Stimulated activated CD4-positive, alpha-beta T cell treated with anti-CD3 and anti-CD28 coated beads, Interleukin-4, amount 100 ng/mL, for 24 hours (primary cell): ENCODE results near the gene CFAP298.

Source experiments
- DNase-seq: peaks from one replicate; pipeline ENCODE4 v3.0.0-alpha.2; 2020

CFAP298 gene

DNA sequence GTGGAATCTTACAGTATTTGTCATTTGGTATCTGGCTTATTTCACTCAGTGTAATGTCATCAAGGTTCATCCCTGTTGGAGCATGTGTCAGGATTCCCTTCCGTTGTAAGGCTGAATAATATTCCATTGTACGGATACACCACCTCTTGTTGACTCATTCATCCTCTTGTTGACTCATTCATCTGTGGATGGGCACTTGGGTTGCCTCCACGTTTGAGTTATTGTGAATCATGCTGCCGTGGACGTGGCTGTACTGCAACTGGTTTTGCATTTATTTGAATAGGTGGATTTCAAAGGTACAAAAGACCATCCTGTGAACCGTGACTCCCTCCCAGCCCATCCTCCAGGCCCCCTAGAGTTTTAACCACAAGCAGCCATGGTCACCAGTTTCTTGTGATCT is 15.0 kb downstream of the CFAP298 start:
- no peak for DNase-seq

DNA sequence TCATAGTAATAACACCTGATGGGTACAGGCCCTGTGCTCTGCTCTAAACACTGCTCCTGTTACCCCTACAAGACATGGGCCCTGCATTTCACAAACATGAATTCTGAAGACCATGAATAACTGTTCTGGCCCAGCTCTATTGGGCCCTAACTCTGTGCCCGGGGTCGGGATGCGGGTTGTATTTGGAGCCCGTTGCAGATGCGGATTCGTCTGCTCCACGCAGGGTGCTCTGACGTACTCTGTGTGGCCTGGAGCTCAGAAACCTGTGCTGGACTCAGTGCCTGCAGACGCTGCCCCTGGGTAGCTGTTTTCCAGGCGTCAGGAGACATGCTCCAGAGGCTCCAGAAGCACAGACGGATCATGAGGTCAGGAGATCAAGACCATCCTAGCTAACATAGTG is 16.7 kb downstream of the CFAP298 start:
- DNase-seq: no peak

DNA sequence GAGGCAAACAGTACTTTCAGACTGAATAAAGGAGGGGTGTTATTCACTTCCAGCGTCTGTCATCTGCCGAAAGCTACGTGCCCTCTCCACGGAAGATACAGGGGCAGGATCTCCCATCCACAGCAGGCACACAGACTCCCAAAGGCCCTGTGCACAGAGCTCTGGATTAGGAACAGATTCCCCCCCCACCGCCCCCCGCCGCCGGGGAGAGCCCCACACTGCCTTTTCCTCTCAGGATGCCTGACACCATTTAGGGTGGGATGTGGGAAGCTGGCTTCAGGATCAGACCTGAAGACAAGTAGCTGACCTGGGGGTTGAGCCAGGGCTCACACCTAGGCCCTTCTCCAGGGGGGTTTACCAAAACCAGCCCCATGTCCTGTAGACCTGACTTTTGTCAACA is 18.5 kb downstream of the CFAP298 start:
- no peak for DNase-seq

DNA sequence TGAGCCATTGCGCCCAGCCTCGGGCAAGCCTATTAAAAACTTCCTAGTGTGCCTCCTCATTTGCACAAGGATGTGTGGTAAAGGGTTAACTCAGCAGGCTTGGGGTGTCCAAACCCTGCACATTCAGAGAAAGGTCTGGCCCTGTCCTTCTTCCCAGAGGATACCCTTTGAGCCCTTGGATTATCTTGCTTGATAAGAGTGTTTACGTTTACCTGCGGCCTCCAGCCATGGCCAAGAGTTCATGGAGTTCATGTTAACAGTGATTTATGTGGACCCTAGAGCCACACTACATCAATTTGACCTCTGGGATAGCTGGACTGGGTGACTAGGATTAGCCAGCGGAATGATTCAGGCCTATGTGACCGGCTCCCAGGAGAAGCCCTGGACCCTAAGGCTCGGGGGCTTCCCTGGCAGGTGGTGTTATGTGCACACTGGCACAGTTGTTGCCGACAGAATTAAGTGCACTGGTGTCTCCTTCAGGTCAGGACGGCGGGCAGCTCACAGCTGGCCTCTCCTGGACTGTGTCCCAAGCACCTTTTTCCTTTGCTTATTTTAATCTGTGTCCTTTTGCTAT is 19.2 kb downstream of the CFAP298 start:
- no peak for DNase-seq

DNA sequence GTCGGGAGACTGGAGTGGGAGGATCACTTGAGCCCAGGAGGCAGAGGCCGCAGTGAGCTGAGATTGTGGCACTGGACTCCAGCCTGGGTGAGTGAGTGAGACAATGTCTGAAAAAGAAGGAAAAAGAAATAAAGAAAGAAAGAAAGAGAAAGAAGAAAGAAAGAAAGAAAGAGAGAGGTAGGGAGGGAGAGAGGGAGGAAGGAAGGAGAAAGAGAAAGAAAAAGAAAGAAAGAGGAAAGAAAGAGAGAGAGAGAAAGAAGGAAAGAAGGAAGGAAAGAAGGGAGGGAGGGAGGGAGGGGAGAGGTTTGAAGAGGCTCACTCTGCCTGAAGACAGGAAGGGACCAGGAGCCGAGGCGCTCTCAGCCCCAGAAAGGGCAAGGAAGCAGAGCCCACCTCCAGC is 22.0 kb downstream of the CFAP298 start:
- no peak for DNase-seq

DNA sequence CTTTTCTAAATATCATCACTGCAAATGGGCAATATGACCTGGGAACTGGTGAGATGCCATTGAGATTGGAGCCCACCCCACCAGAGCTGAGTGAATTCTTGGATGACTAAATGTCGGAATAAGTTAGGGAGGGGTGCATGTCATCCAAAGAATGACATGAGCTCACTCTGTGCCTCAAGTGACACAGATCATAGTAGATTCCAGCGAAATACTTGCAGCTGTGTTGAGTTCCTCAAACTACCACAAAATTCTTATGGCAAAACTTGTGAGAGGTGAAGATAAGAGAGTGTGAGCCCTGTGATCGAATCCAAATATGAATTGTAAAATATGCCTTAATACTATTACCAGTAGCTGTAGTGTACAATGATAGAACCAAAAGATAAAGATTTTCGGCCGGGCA is 24.5 kb downstream of the CFAP298 start:
- DNase-seq: no peak

DNA sequence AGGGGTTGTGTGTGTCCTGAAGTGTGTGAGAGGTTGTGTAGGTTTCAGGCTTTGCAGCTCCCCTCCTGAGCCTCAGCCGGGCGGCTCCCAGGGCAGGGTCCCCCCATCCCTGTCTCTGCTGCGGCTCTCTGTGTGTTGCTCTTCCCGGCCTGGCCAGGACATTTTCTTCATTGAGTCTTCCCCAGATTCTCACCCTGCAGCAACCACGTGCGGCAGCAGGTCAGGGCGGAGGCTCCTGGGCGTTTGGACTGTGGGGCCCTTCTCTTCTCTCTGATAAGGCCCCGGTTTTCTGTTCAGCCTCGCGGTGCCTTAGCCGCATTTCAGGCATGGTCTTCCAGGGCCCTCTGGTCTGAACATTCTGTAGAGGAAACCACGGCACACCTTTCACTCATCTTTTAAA is 25.1 kb downstream of the CFAP298 start:
- no peak for DNase-seq

DNA sequence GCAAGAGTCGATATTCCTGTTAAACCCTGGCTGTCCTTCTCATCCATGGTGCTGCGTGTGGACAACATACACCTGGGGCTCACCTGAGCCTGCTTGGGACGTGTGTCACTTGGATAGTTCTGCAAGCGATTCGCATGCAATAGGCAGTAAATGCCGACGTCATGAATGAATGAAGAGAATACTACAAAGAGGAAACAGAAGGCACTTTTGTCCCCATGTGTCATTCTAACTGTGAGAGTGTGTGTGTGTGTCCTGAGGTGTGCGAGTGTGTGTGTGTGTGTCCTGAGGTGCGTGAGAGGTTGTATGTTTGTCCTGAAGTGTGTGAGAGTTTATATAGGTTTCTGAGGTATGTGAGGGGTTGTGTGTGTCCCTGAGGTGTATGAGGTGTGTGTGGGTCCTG is 26.2 kb downstream of the CFAP298 start:
- no peak for DNase-seq

DNA sequence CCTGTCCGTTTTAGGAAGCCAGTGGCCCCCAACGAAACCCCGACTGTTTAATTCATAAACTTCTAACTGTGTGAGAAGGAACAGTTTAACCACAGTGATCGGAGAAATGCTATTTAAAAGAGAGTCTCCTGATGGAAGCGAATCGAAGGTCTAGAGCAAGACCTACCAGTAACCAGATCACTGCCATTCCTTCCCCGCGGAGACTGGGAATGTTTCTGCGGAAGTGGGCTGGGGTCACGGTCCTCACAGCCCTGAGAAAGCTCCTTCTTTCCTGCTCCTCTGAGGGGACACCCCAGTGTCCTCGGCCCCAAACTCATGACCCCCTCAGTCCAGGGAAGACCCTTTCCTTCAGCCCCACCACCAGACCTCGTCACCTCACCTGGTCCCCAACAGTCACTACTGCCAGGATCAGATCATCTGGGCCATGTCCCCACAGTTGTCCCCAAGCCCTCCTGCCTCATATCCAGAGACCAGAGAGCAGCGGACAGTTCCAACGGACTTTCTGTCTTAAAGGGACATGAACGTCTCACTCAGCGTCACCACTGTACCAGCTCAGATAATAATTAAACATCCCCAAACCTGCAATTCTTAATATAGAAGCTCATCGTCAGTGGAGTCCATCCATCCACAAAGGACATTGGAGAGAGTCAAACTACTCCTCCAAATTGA is 27.0 kb downstream of the CFAP298 start, which contains the start of gene TCP10L:
Gene TCP10L, minus strand, starts transcription at position 482 of the 669 bp plus-strand sequence. CDS start 1,219 bp downstream, outside the sequence.
- no peak for DNase-seq

DNA sequence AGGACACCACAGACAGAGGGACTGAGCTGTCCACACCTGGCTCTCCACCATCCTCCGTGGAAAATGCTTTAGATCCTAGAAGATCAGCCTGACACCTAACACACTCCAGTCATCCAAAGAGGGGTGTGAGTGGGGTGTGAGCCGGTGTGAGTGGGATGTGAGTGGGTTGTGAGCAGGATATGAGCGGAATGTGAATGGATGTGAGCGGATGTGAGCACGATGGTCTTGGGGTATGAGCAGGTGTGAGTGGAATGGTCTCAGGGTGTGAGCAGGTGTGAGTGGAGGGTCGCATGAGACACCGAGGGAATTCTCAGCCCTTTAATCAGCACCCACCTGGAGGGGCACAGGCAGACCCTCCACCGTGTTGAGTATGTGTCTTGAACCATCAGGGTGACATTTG is 27.7 kb downstream of the CFAP298 start:
- no peak for DNase-seq

DNA sequence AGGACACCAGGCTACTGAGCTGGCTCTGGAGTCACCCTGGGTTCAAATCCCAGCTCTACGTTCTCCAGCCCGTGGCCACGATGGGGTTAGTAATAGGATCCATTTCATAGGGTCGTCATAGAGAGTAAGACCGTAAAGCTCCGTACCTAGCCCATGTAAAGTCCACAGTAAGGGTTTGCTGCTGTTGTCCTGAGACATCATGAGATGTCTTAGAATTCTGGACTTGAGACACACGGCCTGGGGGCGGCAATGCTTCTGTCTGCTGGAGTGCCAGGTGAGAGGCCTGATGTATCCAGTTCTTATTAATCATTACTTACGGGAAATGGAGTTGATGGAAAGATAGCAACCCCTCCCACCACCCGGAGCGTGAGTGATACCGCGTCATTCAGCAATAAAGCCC is 30.4 kb downstream of the CFAP298 start:
- DNase-seq: no peak

DNA sequence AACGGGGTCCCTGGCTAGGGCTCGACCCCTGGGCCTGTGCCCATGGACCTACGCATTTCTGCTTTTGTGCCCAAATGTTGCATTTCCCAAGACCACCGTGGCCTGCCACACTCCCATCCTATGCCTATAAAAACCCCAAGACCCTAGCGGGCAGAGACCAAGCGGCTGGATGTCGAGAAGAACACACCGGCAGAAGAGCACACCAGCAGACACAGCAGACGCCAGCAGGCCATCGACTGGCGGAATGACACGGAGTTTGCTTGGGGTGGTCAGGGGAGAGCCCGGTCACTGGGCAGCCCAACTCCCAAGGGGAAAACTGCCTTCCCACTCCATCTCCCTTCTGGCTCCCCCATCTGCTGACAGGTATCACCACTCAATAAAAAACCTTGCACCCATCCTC is 31.2 kb downstream of the CFAP298 start:
- DNase-seq: no peak

DNA sequence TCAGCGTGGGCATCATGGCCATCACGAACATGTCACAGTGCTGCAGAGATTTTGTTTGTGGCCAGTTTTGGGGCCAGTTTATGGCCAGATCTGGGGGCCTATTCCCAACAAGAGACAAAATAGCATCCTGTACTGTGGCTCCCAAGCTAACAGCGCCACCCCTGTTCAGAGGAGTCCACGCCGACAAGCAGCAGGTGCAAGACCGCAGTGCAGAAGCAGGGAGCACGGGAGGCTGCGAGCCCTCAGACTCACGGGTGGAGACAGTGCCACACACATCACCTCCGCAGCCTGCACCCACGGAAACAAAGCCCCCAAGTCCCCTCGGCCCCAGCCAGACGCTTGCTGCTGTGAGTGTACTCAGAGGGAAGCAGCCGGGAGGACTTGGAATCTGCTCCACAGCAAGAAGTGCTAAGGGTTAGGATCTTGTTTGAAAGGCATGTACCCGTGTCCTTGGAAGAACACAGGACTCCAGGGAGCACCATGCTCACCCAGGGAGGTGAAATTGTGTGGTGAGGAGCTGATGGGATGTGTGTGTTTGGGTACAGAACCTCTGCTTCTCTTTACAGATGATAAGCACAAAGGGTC is 34.0 kb downstream of the CFAP298 start:
- peak; percentile 14 for DNase-seq

DNA sequence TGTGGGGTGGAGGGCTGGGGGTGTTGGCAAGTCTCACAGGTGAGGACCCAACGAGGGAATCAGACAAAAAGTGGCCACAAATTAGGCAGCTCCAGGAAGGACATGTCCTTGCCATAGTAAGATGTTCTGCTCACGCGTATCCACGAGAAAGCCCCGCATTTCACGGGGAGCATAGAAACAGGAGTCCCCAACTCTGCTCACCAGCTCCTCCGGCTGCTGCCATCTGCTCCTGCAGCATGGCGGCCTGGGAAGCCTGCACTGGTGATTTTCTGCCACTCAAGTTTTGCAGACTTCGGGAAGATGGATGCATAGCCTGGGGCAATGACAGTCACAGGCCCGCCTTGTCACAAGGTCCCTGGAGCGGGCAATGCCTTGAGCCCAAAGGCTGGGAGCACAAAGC is 36.2 kb downstream of the CFAP298 start:
- no peak for DNase-seq

DNA sequence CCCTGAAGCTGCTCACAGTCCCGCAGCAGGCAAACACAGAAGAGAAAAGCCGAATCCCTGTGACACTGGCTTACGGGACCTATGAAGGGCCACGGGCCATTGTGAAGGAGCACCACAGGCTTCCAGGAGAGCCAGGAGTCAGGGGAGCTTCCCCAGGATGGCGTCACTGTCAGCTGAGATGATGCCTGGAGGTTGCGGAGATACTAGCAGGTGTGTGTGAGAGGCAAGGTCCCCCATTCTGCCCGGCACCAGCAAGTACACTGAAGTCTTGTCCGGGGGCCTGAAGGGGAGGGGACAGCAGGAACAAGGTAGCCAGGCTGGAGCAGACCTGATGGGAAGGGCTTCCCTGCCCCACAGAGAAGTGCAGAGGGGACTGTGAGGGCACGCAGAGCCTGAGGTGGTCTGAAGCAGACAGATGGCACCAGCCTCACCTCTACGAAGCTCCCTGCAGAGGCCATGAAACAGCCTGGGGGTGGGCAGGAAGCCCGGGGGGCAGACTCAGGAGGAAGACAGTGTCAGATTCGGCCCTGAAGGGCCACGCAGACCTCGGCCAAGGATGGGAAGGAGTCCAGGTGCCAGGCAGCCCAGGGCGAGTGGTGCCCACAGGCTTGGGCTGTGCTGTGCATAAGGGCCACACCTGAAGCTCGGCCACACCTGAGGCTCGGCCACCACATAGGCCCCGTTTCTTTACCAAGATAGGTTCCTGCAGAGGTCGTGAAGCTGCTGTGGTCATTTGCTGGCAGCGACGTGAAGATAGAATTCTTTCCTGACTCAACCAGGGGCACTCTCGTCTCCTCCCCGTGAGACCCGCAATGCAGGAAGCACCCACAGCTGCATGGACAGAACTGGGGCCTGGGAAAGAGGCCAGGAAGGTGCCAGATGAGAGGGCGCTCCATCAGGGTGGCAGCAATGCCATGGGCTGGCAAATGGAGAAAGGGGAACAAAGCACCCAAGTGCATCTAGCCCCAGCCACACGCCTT is 36.9 kb downstream of the CFAP298 start:
- no peak for DNase-seq

DNA sequence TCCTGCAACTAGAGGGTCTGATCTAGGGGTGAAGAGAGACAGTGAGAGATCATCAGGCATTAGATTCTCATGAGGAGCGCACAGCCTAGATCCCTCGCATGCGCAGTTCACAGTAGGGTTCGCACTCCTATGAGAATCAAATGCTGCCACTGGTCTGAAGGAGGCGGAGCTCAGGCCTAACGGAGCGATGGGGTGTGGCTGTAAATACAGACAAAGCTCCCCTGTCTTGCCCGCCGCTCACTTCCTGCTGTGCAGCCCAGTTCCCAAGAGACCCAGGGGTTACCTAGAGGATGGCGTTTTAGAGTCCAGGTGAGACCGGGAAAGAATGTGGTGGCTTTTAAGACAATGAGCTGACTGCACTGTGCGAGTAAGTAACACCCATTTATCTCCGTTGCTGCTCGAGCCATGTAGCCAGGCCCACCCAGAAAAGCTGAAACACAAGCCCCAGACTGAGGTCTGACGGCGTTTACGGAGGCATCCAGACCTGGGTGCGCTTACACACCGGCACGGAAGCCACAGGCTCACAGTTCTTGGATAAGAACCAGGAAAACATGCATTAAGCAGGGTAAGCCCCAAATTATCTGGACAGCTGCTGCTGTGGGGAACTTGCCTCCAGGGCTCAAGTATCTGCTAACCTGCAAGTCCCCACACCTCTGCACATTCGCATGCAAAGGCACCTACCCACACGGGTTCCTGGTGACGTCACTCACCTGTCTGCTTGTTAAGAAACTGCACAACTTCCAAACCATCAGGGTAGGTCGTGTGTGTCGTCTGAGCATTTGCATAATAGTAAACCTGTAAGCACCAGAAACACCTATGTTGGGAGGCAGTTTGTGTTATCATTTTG is 39.4 kb downstream of the CFAP298 start:
- DNase-seq: no peak

DNA sequence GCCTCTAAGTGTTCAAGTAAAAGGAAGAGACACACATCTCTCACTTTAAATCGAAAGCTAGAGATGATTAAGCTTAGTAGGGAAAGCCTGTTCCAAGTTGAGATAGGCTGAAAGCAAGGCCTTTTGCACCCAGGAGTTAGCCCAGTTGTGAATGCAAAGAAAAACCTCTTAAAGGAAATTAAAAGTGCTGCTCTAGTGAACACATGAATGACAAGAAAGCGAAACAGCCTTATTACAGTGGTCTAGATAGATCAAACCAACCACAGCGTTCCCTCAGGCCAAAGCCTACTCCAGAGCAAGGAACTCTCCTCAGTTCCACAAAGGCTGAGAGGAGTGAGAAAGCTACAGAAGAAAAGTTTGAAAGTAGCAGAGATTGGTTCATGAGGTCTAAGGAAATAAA is 41.7 kb downstream of the CFAP298 start:
- no peak for DNase-seq

DNA sequence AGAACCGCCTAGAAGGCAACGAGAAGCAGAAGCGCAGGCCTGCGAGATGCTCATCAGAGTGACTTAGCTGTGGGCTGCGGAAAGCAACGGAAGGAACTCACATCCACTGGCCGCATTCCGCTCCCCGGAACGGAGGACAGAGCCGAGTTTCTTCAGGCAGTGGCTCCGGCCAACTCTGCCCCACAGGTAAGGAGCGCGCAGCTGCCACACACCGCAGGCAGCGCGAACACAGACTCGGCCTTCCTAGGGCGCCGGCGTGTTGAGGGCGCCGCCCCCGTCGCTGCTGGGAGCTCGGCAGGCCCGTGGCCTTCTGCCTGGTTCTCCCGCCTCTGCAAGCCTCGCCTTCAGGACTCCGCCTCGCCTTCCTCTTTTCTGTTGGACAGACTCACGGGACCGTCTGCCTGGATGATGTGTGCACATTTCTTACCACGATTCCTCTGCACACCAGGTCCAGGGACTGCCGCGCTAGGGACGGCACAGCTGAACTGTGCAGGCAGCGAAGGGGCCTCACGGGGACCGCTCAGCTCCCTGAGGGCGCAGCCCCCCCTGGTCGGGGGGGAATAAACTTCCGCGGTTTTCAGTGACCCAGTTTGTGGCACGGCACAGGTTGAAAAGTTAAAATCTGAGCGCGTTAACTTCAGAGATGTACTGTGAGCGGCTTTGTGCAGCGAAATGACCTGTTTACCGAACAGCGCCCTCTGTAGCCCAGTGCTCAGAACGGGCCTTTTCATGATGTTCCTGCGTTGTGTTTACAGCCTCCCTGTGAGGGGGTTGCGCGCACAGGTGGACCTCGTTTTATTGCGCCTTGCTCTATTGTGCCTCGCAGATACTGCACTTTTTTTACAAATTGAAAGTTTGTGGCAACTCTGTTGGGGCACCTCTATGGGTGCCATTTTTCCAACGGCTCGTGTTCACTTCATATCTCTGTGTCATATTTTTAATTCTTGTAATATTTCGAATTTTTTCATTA is 42.6 kb downstream of the CFAP298 start:
- DNase-seq: peak; percentile 82

DNA sequence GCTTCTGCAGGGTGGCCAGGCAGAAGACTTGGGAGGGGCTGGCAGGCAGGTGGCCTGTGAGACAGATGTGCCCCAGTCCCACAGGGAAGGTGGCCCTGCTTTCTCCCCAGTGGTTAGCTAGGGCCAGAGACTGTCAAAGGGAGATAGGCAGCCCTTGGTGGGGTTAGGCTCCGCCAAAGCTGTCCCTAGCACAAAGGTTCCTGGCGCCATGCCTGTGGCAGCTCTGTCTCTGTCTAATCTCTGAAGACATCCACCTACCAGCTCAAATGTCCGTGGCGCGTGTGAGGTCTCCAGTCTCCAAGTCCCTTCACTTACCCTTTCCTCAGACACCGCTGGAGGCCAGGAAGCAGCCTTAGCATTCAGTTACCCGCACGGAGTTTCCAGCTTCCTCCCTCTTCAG is 44.6 kb downstream of the CFAP298 start:
- no peak for DNase-seq

DNA sequence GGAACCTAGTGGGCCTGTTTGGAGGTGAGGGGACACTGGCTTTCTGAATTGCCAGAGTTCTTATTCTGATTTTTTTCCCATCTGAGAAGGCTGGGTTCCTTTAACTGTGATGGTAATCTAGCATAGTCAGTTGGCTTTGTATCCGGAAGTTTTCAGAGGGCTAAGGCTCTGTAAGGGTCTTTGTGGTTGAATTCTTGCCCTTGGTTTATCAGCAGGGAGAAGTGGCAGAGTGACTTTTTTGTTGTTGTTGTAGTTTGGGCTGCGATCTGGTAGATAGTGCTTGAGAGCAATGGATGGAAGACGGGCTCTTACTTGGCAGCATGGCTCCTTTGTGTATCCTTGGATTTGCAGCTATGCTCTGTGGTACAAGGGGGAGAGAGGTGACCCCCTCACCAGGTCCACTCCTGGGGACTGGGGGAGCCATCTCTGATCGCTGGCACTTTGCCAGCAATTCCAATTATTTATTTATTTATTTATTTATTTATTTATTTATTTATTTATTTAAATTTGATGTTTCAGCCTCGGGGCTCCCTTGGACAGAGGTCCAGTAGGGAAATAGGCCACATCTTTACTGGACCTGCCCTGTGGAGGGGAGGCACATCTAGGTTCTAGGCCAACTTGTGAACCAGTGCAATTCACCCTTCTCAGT is 45.3 kb downstream of the CFAP298 start:
- no peak for DNase-seq
